Coronary artery (tissue), 2 donors: Measurements from ENCODE around the gene KCNS3.

ENCODE experiments used
- DNase-seq: peaks from one replicate; pipeline ENCODE4 v3.0.0-alpha.2; 2017; ENCODE audit warnings: low spot score
- H3K27ac ChIP-seq, 2 donors: fragments of 200-600 bp; sonication (generic); one replicate each; pipeline ENCODE4 v1.5.1; 2016 to 2019
- H3K4me3 ChIP-seq: fragments of 200-600 bp; sonication (generic); 2 replicates; pipeline ENCODE4 v1.5.1; 2016; ENCODE audit warnings: mild to moderate bottlenecking, moderate library complexity
- CTCF ChIP-seq: fragments of 200-600 bp; sonication (generic); IDR thresholded peaks from one replicate; pipeline ENCODE4 v1.5.1; 2019; ENCODE audit warnings: antibody characterized with exemption

The KCNS3 gene

GRCh38 chr2:17894556-17894955 is 16.1 kb downstream of the KCNS3 start:
- TF ChIP-seq CTCF = no peak
- DNase-seq = no peak
- H3K4me3 ChIP-seq = no peak overlapping the region
- H3K27ac ChIP-seq = no peak overlapping the region

GRCh38 chr2:17899871-17900270 is 21.4 kb downstream of the KCNS3 start:
- no peak for DNase-seq
- no peak for TF ChIP-seq CTCF
- Histone ChIP-seq H3K4me3 (no peak overlapping the region), H3K27ac (no peak overlapping the region)

- no peak for DNase-seq
- no peak overlapping the region for H3K4me3 ChIP-seq
- H3K27ac ChIP-seq = no peak overlapping the region
- no peak for TF ChIP-seq CTCF
These were observed 22.8 kb downstream of the KCNS3 start for GRCh38 chr2:17901246-17901645.

- TF ChIP-seq CTCF = no peak
- DNase-seq = no peak
- H3K27ac ChIP-seq = no peak overlapping the region
- no peak overlapping the region for H3K4me3 ChIP-seq
These were observed 32.5 kb downstream of the KCNS3 start for GRCh38 chr2:17910980-17911379.

- Histone ChIP-seq H3K27ac (peak overlapping the region in 1 of 2 donors; percentile 3), H3K4me3 (no peak overlapping the region)
- no peak for TF ChIP-seq CTCF
- no peak for DNase-seq
These were observed 33.2 kb downstream of the KCNS3 start for GRCh38 chr2:17911491-17912260.

- Histone ChIP-seq H3K27ac (peak overlapping the region in 1 of 2 donors; percentile 3), H3K4me3 (no peak overlapping the region)
- no peak for TF ChIP-seq CTCF
- DNase-seq = no peak
These were observed 33.8 kb downstream of the KCNS3 start for GRCh38 chr2:17912266-17912691.

GRCh38 chr2:17915099-17915498 is 36.6 kb downstream of the KCNS3 start:
- DNase-seq = no peak
- no peak for TF ChIP-seq CTCF
- H3K27ac ChIP-seq = peak overlapping the region in 1 of 2 donors; percentile 47
- H3K4me3 ChIP-seq = no peak overlapping the region
